H7 (cell line): ENCODE data around the gene SFTPA2. TPM values are rescaled to one million over a fixed set of nuclear protein-coding genes. Genes with fewer than 3 reads are reported as not detected.
A peak's percentile ranks its signal among the peaks of the same experiment; 100 is the strongest.
"Not testable (repeated sequence)": the region's sequence is repeated elsewhere in the genome, so short reads cannot be mapped to it uniquely, and the experiment has no call there.

ENCODE experiments used
- DNase-seq: peaks from one replicate; pipeline ENCODE4 v3.0.0; 2012
- H3K27me3 ChIP-seq: 2 replicates; pipeline ENCODE4 v1.6.0; 2011; ENCODE audit warnings: mild to moderate bottlenecking, low read length; ENCODE audit not compliant: control insufficient read depth, insufficient read depth
- H3K36me3 ChIP-seq: replicated peaks from 2 replicates; pipeline ENCODE4 v1.5.1; 2011; ENCODE audit warnings: low read length; ENCODE audit not compliant: control insufficient read depth, insufficient read depth
- H3K4me3 ChIP-seq: 2 replicates; pipeline ENCODE4 v1.5.1; 2011; ENCODE audit warnings: low read depth, mild to moderate bottlenecking, control low read depth, low read length, moderate library complexity; ENCODE audit not compliant: insufficient read depth
- total RNA-seq: library from RNA; depleted of rRNA; stranded (reverse); fragments of >200 nt; shearing (Covaris generic); gene quantifications from 2 replicates; pipeline ENCODE4 v1.2.3, GENCODE V29; 2014; rRNA removed

The SFTPA2 gene
- not detected in 2 replicates for total RNA-seq

GRCh38 chr10:79560160-79560709 lies at the start of gene SFTPA2:
Gene SFTPA2 (minus strand): TSS chr10:79560407. CDS start chr10:79559483, 924 bp downstream.
- Histone ChIP-seq H3K36me3 (no peaks in the 10 kb centered on the region), H3K4me3 (no peak within 1 kb of the TSS), H3K27me3 (peaks cover 8% of the 10 kb centered on the region)
- DNase-seq: no peak

GRCh38 chr10:79608505-79609375 lies 48.5 kb upstream of the SFTPA2 start:
- Histone ChIP-seq H3K36me3 (no peaks in the 10 kb centered on the region), H3K4me3 (no peak overlapping the region), H3K27me3 (no peaks in the 10 kb centered on the region)
- DNase-seq: peak; percentile 78

GRCh38 chr10:79605308-79605707 lies 45.1 kb upstream of the SFTPA2 start:
- Histone ChIP-seq H3K27me3 (no peaks in the 10 kb centered on the region), H3K36me3 (no peaks in the 10 kb centered on the region), H3K4me3 (no peak overlapping the region)
- DNase-seq: no peak

GRCh38 chr10:79604294-79604693 lies 44.1 kb upstream of the SFTPA2 start:
- H3K4me3 ChIP-seq: no peak overlapping the region
- H3K27me3 ChIP-seq: no peaks in the 10 kb centered on the region
- no peaks in the 10 kb centered on the region for H3K36me3 ChIP-seq
- DNase-seq: no peak

GRCh38 chr10:79602953-79603352 lies 42.7 kb upstream of the SFTPA2 start:
- Histone ChIP-seq H3K4me3 (no peak overlapping the region), H3K27me3 (no peaks in the 10 kb centered on the region), H3K36me3 (no peaks in the 10 kb centered on the region)
- DNase-seq: no peak

GRCh38 chr10:79601939-79602338 lies 41.7 kb upstream of the SFTPA2 start:
- H3K4me3 ChIP-seq: no peak overlapping the region
- no peaks in the 10 kb centered on the region for H3K27me3 ChIP-seq
- no peaks in the 10 kb centered on the region for H3K36me3 ChIP-seq
- no peak for DNase-seq

- DNase-seq, H3K4me3 ChIP-seq, H3K36me3 ChIP-seq, H3K27me3 ChIP-seq: not testable (repeated sequence)
Measured at GRCh38 chr10:79599644-79600043, 39.4 kb upstream of the SFTPA2 start.

- H3K27me3 ChIP-seq: no peaks in the 10 kb centered on the region; the same call in 1 of the 2 replicates
- H3K36me3 ChIP-seq: no peaks in the 10 kb centered on the region
- DNase-seq: no peak
- no peak overlapping the region for H3K4me3 ChIP-seq
Measured at GRCh38 chr10:79595510-79595909, 35.3 kb upstream of the SFTPA2 start.

- DNase-seq, H3K27me3 ChIP-seq, H3K4me3 ChIP-seq, H3K36me3 ChIP-seq: not testable (repeated sequence)
Measured at GRCh38 chr10:79594565-79594964, 34.4 kb upstream of the SFTPA2 start.

- Histone ChIP-seq H3K4me3 (no peak overlapping the region), H3K36me3 (no peaks in the 10 kb centered on the region), H3K27me3 (no peaks in the 10 kb centered on the region; the same call in 1 of the 2 replicates)
- no peak for DNase-seq
Measured at GRCh38 chr10:79593377-79593776, 33.2 kb upstream of the SFTPA2 start.

GRCh38 chr10:79588800-79589199 lies 28.6 kb upstream of the SFTPA2 start:
- Histone ChIP-seq H3K27me3 (no peaks in the 10 kb centered on the region; the same call in 1 of the 2 replicates), H3K36me3 (no peaks in the 10 kb centered on the region), H3K4me3 (no peak overlapping the region)
- no peak for DNase-seq

GRCh38 chr10:79586933-79587332 lies 26.7 kb upstream of the SFTPA2 start:
- H3K4me3 ChIP-seq: no peak overlapping the region
- H3K27me3 ChIP-seq: no peaks in the 10 kb centered on the region
- H3K36me3 ChIP-seq: no peaks in the 10 kb centered on the region
- no peak for DNase-seq

- no peaks in the 10 kb centered on the region for H3K36me3 ChIP-seq
- DNase-seq: no peak
- H3K4me3 ChIP-seq: no peak overlapping the region
- H3K27me3 ChIP-seq: no peaks in the 10 kb centered on the region
Measured at GRCh38 chr10:79585870-79586527, 25.8 kb upstream of the SFTPA2 start.

- no peak for DNase-seq
- Histone ChIP-seq H3K27me3 (no peaks in the 10 kb centered on the region), H3K36me3 (no peaks in the 10 kb centered on the region), H3K4me3 (no peak overlapping the region)
Measured at GRCh38 chr10:79583488-79584024, 23.3 kb upstream of the SFTPA2 start.
